ENCODE measurements around the gene LRRC36. TPM values are rescaled to one million over a fixed set of nuclear protein-coding genes. Genes with fewer than 3 reads are reported as not detected.

Gene LRRC36
- total RNA-seq, 4 donors from 2014 or later, result 0.42 to 0.56 TPM; not detected in 2

DNA sequence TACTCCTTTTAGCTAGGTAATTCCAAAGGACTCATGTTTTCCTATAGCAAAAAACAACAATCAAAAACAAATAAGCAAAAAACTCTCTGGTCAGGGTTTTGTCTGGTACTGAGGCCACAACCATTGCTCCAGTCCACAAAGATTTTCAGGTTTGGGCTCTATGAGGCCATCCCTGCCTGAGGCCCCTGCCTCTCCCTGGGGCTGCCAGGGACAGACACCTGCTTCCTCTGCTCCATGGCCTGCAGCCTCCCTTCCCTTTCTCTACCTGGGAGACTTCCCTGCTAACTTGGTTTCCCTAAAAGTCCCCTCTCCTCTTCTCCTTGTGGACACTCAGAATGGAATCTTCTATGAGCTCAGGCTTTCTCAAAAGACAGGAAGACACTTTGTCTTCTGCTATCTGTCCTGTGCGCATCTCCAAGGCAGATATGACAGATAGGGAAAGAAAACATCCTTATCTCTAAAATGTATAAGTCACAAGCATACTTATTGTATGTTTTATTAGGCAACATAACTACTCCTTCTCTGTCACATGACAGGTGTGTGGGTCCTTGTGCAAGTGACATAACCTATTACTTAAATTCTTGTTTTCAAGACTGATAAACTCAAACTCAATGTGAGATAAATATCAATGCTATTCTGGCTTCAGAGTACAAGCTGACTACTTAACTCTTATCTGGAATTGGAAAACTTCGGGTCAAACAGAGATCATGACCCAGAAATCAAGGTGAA is 90.9 kb downstream of the LRRC36 start:
- H3K27ac ChIP-seq, result no peak overlapping the region
- 75% methylated on average over 2 of the region's 2 CpGs for WGBS
- H3K27me3 ChIP-seq, result no peaks in the 10 kb centered on the region
- H3K9me3 ChIP-seq, result no peaks in the 10 kb centered on the region
- no peak overlapping the region for H3K4me3 ChIP-seq
- no peak for TF ChIP-seq EP300 (IDR thresholded peaks at IDR 0.05)
- no peak for TF ChIP-seq POLR2A (IDR thresholded peaks at IDR 0.05)
- TF ChIP-seq, protein P1, sequence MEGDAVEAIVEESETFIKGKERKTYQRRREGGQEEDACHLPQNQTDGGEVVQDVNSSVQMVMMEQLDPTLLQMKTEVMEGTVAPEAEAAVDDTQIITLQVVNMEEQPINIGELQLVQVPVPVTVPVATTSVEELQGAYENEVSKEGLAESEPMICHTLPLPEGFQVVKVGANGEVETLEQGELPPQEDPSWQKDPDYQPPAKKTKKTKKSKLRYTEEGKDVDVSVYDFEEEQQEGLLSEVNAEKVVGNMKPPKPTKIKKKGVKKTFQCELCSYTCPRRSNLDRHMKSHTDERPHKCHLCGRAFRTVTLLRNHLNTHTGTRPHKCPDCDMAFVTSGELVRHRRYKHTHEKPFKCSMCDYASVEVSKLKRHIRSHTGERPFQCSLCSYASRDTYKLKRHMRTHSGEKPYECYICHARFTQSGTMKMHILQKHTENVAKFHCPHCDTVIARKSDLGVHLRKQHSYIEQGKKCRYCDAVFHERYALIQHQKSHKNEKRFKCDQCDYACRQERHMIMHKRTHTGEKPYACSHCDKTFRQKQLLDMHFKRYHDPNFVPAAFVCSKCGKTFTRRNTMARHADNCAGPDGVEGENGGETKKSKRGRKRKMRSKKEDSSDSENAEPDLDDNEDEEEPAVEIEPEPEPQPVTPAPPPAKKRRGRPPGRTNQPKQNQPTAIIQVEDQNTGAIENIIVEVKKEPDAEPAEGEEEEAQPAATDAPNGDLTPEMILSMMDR (IDR thresholded peaks at IDR 0.05), result no peak
- no peak for TF ChIP-seq POLR2AphosphoS5 (IDR thresholded peaks at IDR 0.05)
- H3K4me1 ChIP-seq, result peaks cover 41% of the 10 kb centered on the region
- H3K36me3 ChIP-seq, result no peaks in the 10 kb centered on the region
- DNase-seq (ENCODE audit: low spot score in 2 of 2), result no peak

DNA sequence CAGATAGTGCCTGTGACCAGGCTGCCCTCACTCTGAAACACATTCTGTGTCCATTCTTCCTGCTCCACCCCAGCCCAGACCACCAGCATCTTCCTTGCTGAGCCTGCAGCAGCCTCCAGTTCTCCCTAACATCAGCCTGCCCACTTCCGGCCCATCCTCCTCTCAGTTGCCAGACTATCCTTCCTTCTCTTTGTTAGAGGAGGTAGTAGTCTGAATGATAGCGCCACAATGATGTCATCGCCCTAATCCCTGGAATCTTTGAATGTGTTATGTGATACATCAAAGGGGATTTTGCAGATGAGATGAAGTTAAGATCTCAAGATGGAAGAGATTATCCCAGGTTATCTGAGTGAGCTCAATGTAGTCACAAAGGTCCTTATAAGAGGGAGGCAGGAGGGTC is 92.9 kb downstream of the LRRC36 start:
- Histone ChIP-seq H3K4me1 (peaks cover 37% of the 10 kb centered on the region), H3K27me3 (no peaks in the 10 kb centered on the region)
- 91% methylated on average over 3 of the region's 3 CpGs for WGBS

DNA sequence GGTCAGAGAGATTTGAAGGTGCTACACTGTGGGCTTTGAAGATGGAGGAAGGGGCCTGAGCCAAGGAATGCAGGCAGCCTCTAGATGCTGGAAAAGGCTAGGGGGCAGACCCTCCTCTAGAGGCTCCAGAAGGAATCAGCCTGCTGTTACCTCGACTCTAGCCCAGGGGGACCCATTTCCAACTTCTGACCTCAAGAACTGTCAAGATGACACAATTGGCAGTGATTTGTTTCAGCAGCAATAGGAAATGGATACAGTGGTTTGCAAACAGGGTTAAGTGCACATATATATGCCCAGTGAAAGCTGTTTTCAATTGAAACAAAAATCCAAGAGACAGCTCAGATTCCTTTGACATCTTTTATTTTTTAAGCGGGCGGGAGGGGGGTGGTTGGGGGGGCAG is 93.3 kb downstream of the LRRC36 start:
- DNase-seq (ENCODE audit: low spot score in 2 of 2), result no peak
- Histone ChIP-seq H3K36me3 (no peaks in the 10 kb centered on the region), H3K4me1 (peaks cover 35% of the 10 kb centered on the region), H3K27ac (no peak overlapping the region), H3K9me3 (no peaks in the 10 kb centered on the region), H3K27me3 (no peaks in the 10 kb centered on the region), H3K4me3 (no peak overlapping the region)
- TF ChIP-seq POLR2A (IDR thresholded peaks at IDR 0.05), result no peak
- TF ChIP-seq EP300 (IDR thresholded peaks at IDR 0.05), result no peak
- TF ChIP-seq, protein P1 (IDR thresholded peaks at IDR 0.05), result no peak
- no peak for TF ChIP-seq POLR2AphosphoS5 (IDR thresholded peaks at IDR 0.05)
- WGBS, result 76% methylated on average over 3 of the region's 3 CpGs

More for the DNA sequence above, 92.9 kb downstream of the LRRC36 start:
- no peak overlapping the region for H3K27ac ChIP-seq
- no peak for DNase-seq (ENCODE audit: low spot score in 2 of 2)
- H3K4me3 ChIP-seq, result no peak overlapping the region
- H3K36me3 ChIP-seq, result no peaks in the 10 kb centered on the region
- no peaks in the 10 kb centered on the region for H3K9me3 ChIP-seq
- TF ChIP-seq POLR2AphosphoS5 (IDR thresholded peaks at IDR 0.05) (no peak), EP300 (IDR thresholded peaks at IDR 0.05) (no peak), POLR2A (IDR thresholded peaks at IDR 0.05) (no peak)
- TF ChIP-seq, protein P1 (IDR thresholded peaks at IDR 0.05), result no peak

DNA sequence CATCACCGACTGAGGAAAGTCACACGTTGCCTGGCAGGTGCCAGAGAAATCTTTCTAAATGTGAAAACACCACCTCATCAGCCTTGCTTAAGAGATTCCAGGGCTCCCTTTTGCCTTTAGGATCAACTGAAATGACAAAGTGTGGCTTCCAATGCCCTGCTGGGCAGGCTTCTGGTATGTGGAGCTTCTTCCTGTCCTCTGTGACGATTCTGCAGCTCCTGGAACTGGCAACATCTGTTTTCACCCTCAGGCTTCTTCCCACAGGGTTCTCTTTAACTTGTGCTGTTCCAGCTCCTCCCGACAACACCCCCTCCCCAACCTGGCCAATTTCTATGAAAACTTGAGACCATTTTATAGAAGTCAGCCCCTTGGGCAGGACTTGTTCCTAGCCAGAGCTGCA is 94.4 kb downstream of the LRRC36 start:
- no peak overlapping the region for H3K4me3 ChIP-seq
- WGBS, result 50% methylated on average over 4 of the region's 4 CpGs
- no peaks in the 10 kb centered on the region for H3K9me3 ChIP-seq
- DNase-seq (ENCODE audit: low spot score in 2 of 2), result no peak
- H3K27me3 ChIP-seq, result no peaks in the 10 kb centered on the region
- no peak for TF ChIP-seq EP300 (IDR thresholded peaks at IDR 0.05)
- H3K4me1 ChIP-seq, result peaks cover 29% of the 10 kb centered on the region
- no peaks in the 10 kb centered on the region for H3K36me3 ChIP-seq
- no peak overlapping the region for H3K27ac ChIP-seq

DNA sequence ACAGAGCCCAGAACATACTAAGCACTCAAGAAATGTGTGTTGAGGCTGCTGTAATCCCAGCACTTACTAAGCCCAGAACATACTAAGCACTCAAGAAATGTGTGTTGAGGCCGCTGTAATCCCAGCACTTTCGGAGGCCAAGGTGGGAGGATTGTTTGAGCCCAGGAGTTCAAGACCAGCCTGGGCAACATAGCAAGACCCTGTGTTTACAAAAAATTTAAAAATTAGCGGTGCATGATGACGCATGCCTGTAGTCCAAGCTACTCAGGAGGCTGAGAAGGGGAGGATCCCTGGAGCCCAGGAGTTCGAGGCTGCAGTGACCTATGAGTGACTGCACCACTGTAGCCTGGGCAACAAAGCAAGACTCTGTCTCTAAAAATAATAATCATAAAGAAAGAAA is 96.4 kb downstream of the LRRC36 start:
- Histone ChIP-seq H3K9me3 (no peaks in the 10 kb centered on the region), H3K4me3 (no peak overlapping the region), H3K4me1 (peaks cover 21% of the 10 kb centered on the region), H3K27me3 (no peaks in the 10 kb centered on the region), H3K27ac (no peak overlapping the region), H3K36me3 (no peaks in the 10 kb centered on the region)
- WGBS, result 88% methylated on average over 5 of the region's 5 CpGs
- DNase-seq (ENCODE audit: low spot score in 2 of 2), result no peak
- no peak for TF ChIP-seq EP300 (IDR thresholded peaks at IDR 0.05)
- no peak for TF ChIP-seq POLR2A (IDR thresholded peaks at IDR 0.05)
- TF ChIP-seq, protein P1 (IDR thresholded peaks at IDR 0.05), result no peak
- no peak for TF ChIP-seq POLR2AphosphoS5 (IDR thresholded peaks at IDR 0.05)
